Muscle of leg (tissue), 16 donors: Measurements from ENCODE around the gene LMO7. TPM values are rescaled to one million over a fixed set of nuclear protein-coding genes. Genes with fewer than 3 reads are reported as not detected.

Source experiments
- DNase-seq: peaks from one replicate; pipeline ENCODE4 v3.0.0; 2013
- H3K27ac ChIP-seq: one replicate; pipeline ENCODE4 v1.5.1; 2013; ENCODE audit warnings: mild to moderate bottlenecking, low read length, control low read depth
- H3K27me3 ChIP-seq: one replicate; pipeline ENCODE4 v1.6.1; 2013; ENCODE audit warnings: low read length; ENCODE audit not compliant: control insufficient read depth, insufficient read depth
- H3K36me3 ChIP-seq: one replicate; pipeline ENCODE4 v1.6.1; 2013; ENCODE audit warnings: low read length; ENCODE audit not compliant: control insufficient read depth, insufficient read depth
- H3K4me1 ChIP-seq: one replicate; pipeline ENCODE4 v1.6.1; 2013; ENCODE audit warnings: low read length; ENCODE audit not compliant: control insufficient read depth, insufficient read depth
- H3K4me3 ChIP-seq: one replicate; pipeline ENCODE4 v1.5.1; 2013; ENCODE audit warnings: low read length, control low read depth
- H3K9me3 ChIP-seq: replicated peaks from 2 replicates; pipeline ENCODE4 v1.6.1; 2013; ENCODE audit warnings: low read depth, low read length; ENCODE audit not compliant: control insufficient read depth
- WGBS: methylation state at CpG from one replicate; pipeline ENCODE4 v1.1.5; 2013; ENCODE audit warnings: missing lambda C conversion rate; ENCODE audit not compliant: insufficient coverage; 5-methylcytosine and 5-hydroxymethylcytosine counted together
- long read RNA-seq, 11 donors: transcript quantifications; one replicate each; lab custom pipeline, GENCODE V29; 2026
- polyA plus RNA-seq, 8 donors: library from polyadenylated mRNA; unstranded; fragments of 120-200 nt; gene quantifications; one replicate each; pipeline versions ENCODE4 v1.2.1 to v1.2.3, GENCODE V29; 2013; ENCODE audit warnings: inconsistent platforms in 1 of 8, low replicate concordance in 1 of 8; ENCODE audit not compliant: insufficient read length in 8 of 8, insufficient read depth in 1 of 8
- total RNA-seq: library from RNA; stranded (reverse); fragments of 120-200 nt; gene quantifications from one replicate; pipeline ENCODE4 v1.2.4, GENCODE V29; 2013

LMO7 gene
- total RNA-seq (145 TPM), polyA plus RNA-seq (100 to 1,000 TPM in 5 of 8 donors, 10 to 100 TPM in 3; 85.1 to 155 (median 112) TPM)
- long read RNA-seq, donor 1, transcript LMO7-227 (1 exons, 2,039 nt): major isoform, 6 of 6 reads
- long read RNA-seq, donor 1, partial matches to known transcripts: 0 of 6 reads
- long read RNA-seq, donor 1, other reads (novel, unspliced or antisense): 0 of 6 reads
- long read RNA-seq, donor 2, partial matches to known transcripts: 0 of 2 reads
- long read RNA-seq, donor 2, other reads (novel, unspliced or antisense): 0 of 2 reads
- long read RNA-seq, donor 3, transcript LMO7-227 (1 exons, 2,039 nt): major isoform, 17 of 24 reads
- long read RNA-seq, donor 3, partial matches to known transcripts: 5 of 24 reads
- long read RNA-seq, donor 3, other reads (novel, unspliced or antisense): 0 of 24 reads
- long read RNA-seq, donor 4, transcript LMO7-227 (1 exons, 2,039 nt): major isoform, 8 of 14 reads
- long read RNA-seq, donor 4, partial matches to known transcripts: 6 of 14 reads
- long read RNA-seq, donor 4, other reads (novel, unspliced or antisense): 0 of 14 reads
- long read RNA-seq, donor 5, transcript LMO7-227 (1 exons, 2,039 nt): major isoform, 12 of 26 reads
- long read RNA-seq, donor 5, partial matches to known transcripts: 12 of 26 reads
- long read RNA-seq, donor 5, other reads (novel, unspliced or antisense): 0 of 26 reads
- long read RNA-seq, donor 6, transcript LMO7-227 (1 exons, 2,039 nt): major isoform, 19 of 29 reads
- long read RNA-seq, donor 6, partial matches to known transcripts: 6 of 29 reads
- long read RNA-seq, donor 6, other reads (novel, unspliced or antisense): 0 of 29 reads
- long read RNA-seq, donor 7, partial matches to known transcripts: 0 of 5 reads
- long read RNA-seq, donor 7, other reads (novel, unspliced or antisense): 0 of 5 reads
- long read RNA-seq, donor 8, transcript LMO7-227 (1 exons, 2,039 nt): major isoform, 12 of 13 reads
- long read RNA-seq, donor 8, partial matches to known transcripts: 0 of 13 reads
- long read RNA-seq, donor 8, other reads (novel, unspliced or antisense): 0 of 13 reads
- long read RNA-seq, donor 9, transcript LMO7-227 (1 exons, 2,039 nt): major isoform, 11 of 19 reads
- long read RNA-seq, donor 9, partial matches to known transcripts: 5 of 19 reads
- long read RNA-seq, donor 9, other reads (novel, unspliced or antisense): 0 of 19 reads
- long read RNA-seq, donor 10, transcript LMO7-227 (1 exons, 2,039 nt): major isoform, 16 of 25 reads
- long read RNA-seq, donor 10, partial matches to known transcripts: 6 of 25 reads
- long read RNA-seq, donor 10, other reads (novel, unspliced or antisense): 0 of 25 reads
- long read RNA-seq, donor 11, transcript LMO7-227 (1 exons, 2,039 nt): major isoform, 11 of 14 reads
- long read RNA-seq, donor 11, partial matches to known transcripts: 0 of 14 reads
- long read RNA-seq, donor 11, other reads (novel, unspliced or antisense): 0 of 14 reads

DNA sequence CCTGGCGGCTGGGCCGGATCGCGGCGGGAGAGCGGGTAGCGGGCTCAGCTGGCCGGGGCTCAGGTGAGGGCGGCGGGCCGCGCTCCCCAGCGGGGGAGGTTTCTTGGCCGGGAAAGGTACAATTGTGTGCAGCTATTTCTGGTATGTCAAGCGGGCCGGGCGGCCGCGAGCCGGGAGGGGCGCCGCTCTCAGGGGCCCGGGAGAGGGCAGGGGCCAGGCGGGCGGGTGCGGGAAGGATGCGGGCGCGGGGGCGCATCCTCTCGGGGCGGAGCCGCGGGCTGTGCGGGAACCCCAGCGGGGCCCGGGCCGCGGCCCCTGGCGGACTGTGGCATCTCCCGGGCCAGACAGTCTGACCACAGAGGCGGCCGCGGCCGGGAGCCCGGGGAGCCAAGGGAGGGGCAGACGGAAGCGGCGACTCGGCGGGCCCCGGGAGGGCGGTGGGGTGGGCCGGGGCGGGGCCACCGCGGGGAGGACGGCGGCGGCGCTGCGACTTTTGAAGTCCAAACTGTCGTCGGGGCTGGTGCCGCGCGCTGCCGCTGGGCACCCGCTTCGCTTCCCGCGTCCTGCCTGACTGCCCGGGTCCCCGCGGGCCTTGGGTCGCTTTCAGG lies at the start of gene LMO7:
Gene LMO7 (plus strand): TSS at position 503 of the 608 bp plus-strand sequence. CDS start 328 bp downstream, outside the sequence.
- Histone ChIP-seq H3K4me3 (peak within 1 kb of the TSS; percentile 68), H3K27ac (peak within 1 kb of the TSS; percentile 0), H3K9me3 (no peaks in the 10 kb centered on the region), H3K36me3 (no peaks in the 10 kb centered on the region), H3K27me3 (peaks cover 16% of the 10 kb centered on the region), H3K4me1 (peaks cover 12% of the 10 kb centered on the region)
- 1% methylated on average over 75 of the region's 76 CpGs for WGBS
- DNase-seq: peak; percentile 53

DNA sequence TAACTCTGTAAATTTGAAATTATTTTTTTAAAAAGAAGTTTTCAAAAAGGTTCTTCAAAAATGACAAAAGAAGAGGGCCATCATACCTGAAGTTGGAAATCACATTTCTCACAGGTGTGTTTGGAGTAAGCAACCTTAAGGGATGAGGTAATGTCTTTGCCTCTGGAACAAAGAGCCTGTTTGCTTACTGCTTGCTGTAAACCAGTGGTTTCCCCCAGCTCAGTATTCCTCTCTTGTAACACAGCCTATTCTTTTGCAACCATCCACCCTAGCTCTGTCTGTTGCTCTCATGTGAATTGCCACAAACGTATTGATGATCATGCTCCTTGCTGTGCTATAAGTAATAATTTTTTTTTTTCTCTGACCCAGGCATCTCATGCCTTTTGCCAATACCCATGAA lies 48.5 kb upstream of the LMO7 start:
- H3K27me3 ChIP-seq: no peaks in the 10 kb centered on the region
- WGBS: no CpG with 5 or more reads among the region's 1 CpG
- no peak overlapping the region for H3K4me3 ChIP-seq
- no peak for DNase-seq
- no peaks in the 10 kb centered on the region for H3K4me1 ChIP-seq
- peaks cover 15% of the 10 kb centered on the region for H3K9me3 ChIP-seq
- peaks cover 7% of the 10 kb centered on the region for H3K36me3 ChIP-seq
- H3K27ac ChIP-seq: no peak overlapping the region

DNA sequence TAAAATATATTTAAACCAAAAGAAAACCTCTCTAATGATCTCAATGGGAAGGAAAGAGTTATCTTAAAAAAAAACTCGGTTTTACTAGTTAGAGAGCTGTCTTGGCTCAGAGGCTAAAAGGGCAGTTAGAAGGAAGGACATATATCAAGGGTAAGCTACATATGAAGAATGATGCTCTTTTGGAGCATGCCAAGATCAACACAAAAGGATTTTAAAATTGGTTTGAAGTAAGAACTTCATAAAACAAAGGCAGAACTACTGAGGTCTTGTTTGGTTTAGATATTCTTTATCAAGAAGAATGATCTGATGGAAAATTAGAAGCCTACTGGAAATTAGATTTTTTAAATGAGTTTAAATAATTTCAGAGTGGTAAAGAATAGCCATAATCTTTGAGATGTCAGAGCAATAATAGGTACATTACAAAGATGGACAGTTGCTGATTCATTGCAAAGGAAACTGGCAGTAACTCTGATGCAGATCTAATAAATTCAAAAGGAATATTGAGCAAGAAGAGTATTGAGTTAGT lies 39.4 kb upstream of the LMO7 start:
- no peaks in the 10 kb centered on the region for H3K36me3 ChIP-seq
- no peaks in the 10 kb centered on the region for H3K4me1 ChIP-seq
- no peak for DNase-seq
- H3K9me3 ChIP-seq: no peaks in the 10 kb centered on the region
- H3K4me3 ChIP-seq: no peak overlapping the region
- no CpG with 5 or more reads among the region's 1 CpG for WGBS
- H3K27me3 ChIP-seq: no peaks in the 10 kb centered on the region
- H3K27ac ChIP-seq: no peak overlapping the region

GRCh38 chr13:75600371-75600770 lies 35.8 kb upstream of the LMO7 start:
- no peaks in the 10 kb centered on the region for H3K4me1 ChIP-seq
- DNase-seq: no peak
- H3K9me3 ChIP-seq: no peaks in the 10 kb centered on the region
- no CpG with 5 or more reads among the region's 4 CpGs for WGBS
- no peaks in the 10 kb centered on the region for H3K27me3 ChIP-seq
- no peak overlapping the region for H3K27ac ChIP-seq
- H3K4me3 ChIP-seq: no peak overlapping the region
- H3K36me3 ChIP-seq: no peaks in the 10 kb centered on the region

DNA sequence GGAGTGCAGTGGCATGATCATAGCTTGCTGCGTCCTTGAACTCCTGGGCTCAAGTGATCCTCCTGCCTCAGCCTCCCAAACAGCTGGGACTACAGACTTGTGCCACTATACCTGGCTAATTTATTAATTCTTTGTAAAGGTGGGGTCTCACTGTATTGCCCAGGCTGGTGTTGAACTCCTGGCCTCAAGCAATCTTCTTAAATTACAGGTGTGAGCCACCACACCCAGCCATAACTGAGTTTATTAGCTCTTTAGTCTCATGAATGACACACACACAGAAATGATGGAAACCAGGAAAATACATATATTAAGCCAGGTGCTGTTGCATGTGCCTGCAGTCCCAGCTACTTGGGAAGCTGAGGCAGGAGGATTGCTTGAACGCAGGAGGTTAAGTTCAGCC lies 33.1 kb upstream of the LMO7 start:
- Histone ChIP-seq H3K9me3 (no peaks in the 10 kb centered on the region), H3K27ac (no peak overlapping the region), H3K4me3 (no peak overlapping the region), H3K4me1 (no peaks in the 10 kb centered on the region), H3K27me3 (no peaks in the 10 kb centered on the region), H3K36me3 (peaks cover 3% of the 10 kb centered on the region)
- no peak for DNase-seq
- no CpG with 5 or more reads among the region's 2 CpGs for WGBS

DNA sequence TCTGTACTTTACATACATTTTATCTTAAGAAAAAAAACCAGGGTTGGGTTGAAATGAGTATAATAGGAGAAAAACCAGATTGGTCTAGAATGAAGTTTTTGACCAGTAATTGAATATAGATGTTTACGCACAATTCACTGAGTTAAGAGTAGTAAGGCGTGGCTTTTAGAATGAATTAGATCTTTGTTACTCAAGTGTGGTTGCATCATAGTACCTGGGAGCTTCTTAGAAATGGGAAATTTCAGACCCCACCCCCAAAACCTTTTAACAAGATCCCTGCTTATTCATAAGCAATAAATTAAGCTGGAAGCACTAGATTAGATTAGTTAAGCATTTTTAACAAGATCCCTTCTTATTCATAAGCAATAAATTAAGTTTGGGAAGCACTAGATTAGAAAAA lies 28.7 kb upstream of the LMO7 start:
- H3K36me3 ChIP-seq: peaks cover 3% of the 10 kb centered on the region
- H3K4me1 ChIP-seq: no peaks in the 10 kb centered on the region
- no peak for DNase-seq
- H3K27me3 ChIP-seq: no peaks in the 10 kb centered on the region
- no peak overlapping the region for H3K27ac ChIP-seq
- no peak overlapping the region for H3K4me3 ChIP-seq
- no peaks in the 10 kb centered on the region for H3K9me3 ChIP-seq
- WGBS: no CpG with 5 or more reads among the region's 2 CpGs

GRCh38 chr13:75610466-75610865 lies 25.7 kb upstream of the LMO7 start:
- Histone ChIP-seq H3K9me3 (no peaks in the 10 kb centered on the region), H3K27me3 (no peaks in the 10 kb centered on the region), H3K4me1 (no peaks in the 10 kb centered on the region), H3K36me3 (peaks cover 3% of the 10 kb centered on the region), H3K27ac (no peak overlapping the region), H3K4me3 (no peak overlapping the region)
- no peak for DNase-seq

- Histone ChIP-seq H3K4me1 (no peaks in the 10 kb centered on the region), H3K9me3 (no peaks in the 10 kb centered on the region), H3K27ac (no peak overlapping the region), H3K27me3 (no peaks in the 10 kb centered on the region), H3K4me3 (no peak overlapping the region), H3K36me3 (no peaks in the 10 kb centered on the region)
- WGBS: no CpG with 5 or more reads among the region's 2 CpGs
- DNase-seq: no peak
Measured at GRCh38 chr13:75612354-75612753, 23.8 kb upstream of the LMO7 start.

- H3K36me3 ChIP-seq: no peaks in the 10 kb centered on the region
- H3K4me3 ChIP-seq: no peak overlapping the region
- DNase-seq: no peak
- no peak overlapping the region for H3K27ac ChIP-seq
- 67% methylated on average over 1 of the region's 1 CpG for WGBS
- H3K27me3 ChIP-seq: no peaks in the 10 kb centered on the region
- no peaks in the 10 kb centered on the region for H3K9me3 ChIP-seq
- no peaks in the 10 kb centered on the region for H3K4me1 ChIP-seq
Measured at GRCh38 chr13:75617230-75617629, 18.9 kb upstream of the LMO7 start.
